Pancreas (tissue), 10 donors: Measurements from ENCODE around the gene HNRNPH2. TPM values are rescaled to one million over a fixed set of nuclear protein-coding genes. Genes with fewer than 3 reads are reported as not detected.
A peak's percentile ranks its signal among the peaks of the same experiment; 100 is the strongest.

Experiments
- ATAC-seq, 4 donors: fragments of 200-7000 bp; cut with Tn5 transposase; one replicate each; pipeline versions ENCODE4 v1.8.0 to v1.9.1; 2020; ENCODE audit warnings: mild to moderate bottlenecking in 4 of 4, moderate library complexity in 4 of 4
- DNase-seq, 6 donors: peaks; one replicate each; pipeline ENCODE4 v3.0.0-alpha.2; 2020
- FAIRE-seq: peaks from 2 replicates; lab custom pipeline; 2012; peaks lifted over from hg19 to GRCh38; lab: Jason Lieb, UNC
- H3K27ac ChIP-seq, 4 donors: fragments of 200-600 bp; sonication (generic); 1 replicate in 3 of 4; 2 replicates in 1 of 4; pipeline versions ENCODE4 v1.5.0 to v1.8.0; 2020
- H3K27me3 ChIP-seq, 4 donors: fragments of 200-600 bp; one replicate each; pipeline ENCODE4 v1.8.0; 2021
- H3K36me3 ChIP-seq, 3 donors: fragments of 200-600 bp; sonication (generic) in 1 of 3; one replicate each; pipeline versions ENCODE4 v1.5.0 to v1.8.0; 2020 to 2021
- H3K4me1 ChIP-seq, 3 donors: fragments of 200-600 bp; one replicate each; pipeline ENCODE4 v1.8.0; 2021
- H3K4me3 ChIP-seq, 4 donors: fragments of 200-600 bp; sonication (generic) in 2 of 4; one replicate each; pipeline versions ENCODE4 v1.5.0 to v1.8.0; 2020 to 2021
- H3K9me3 ChIP-seq, 4 donors: fragments of 200-600 bp; one replicate each; pipeline ENCODE4 v1.8.0; 2021
- CTCF ChIP-seq, 4 donors: fragments of 200-600 bp; sonication (generic) in 3 of 4; IDR thresholded peaks; one replicate each; pipeline versions ENCODE4 v1.5.0 to v1.8.0; 2021; ENCODE audit warnings: antibody characterized with exemption in 4 of 4
- WGBS, 2 donors: extraction: QIAGEN DNeasy Blood & Tissue Kit; methylation state at CpG; one replicate each; pipeline ENCODE4 v1.1.7; 2013; 5-methylcytosine and 5-hydroxymethylcytosine counted together
- intact Hi-C, 3 donors: fragments of 100-400 bp; cut with DNase I; formaldehyde crosslinking; loops; one replicate each; pipeline versions ENCODE4 v1.11.1 to v1.14.2; 2022
- polyA plus RNA-seq, 2 donors: library from polyadenylated mRNA; stranded (reverse); fragments of 200-250 nt; gene quantifications; one replicate each; pipeline ENCODE4 v1.2.3, GENCODE V29; 2013
- total RNA-seq, 6 donors: library from RNA; stranded (reverse); fragmentation: NEBNext Ultra II Directional in 4 of 6; extraction: Animal tissue kit (Norgen Biotek cat#: 25700) in 4 of 6; gene quantifications; one replicate each; pipeline versions ENCODE4 v1.2.1 to v1.2.4, GENCODE V29; 2021 to 2023
- donor health status: healthy with polysubstance abuse.
- donor health status: DM: no; HTN: no; CAD: no; lungs with moderate emphysema.
- donor health status: DM: no; HTN: no; CAD: no.
- donor health status: control.
- donor health status: control.
- donor health status: Bipolar disorder and iron deficiency.
- donor health status: DM: yes; HTN: yes; CAD: no.
- donor health status: DM: no; HTN: no; CAD: no.
- donor health status: DM: no; HTN: no; CAD: no.
- donor health status: DM: yes; HTN: yes; CAD: no.

HNRNPH2 gene
- total and polyA plus RNA-seq, 8 donors, result 15.0 to 42.5 (median 23.3) TPM

- 0 to 17% methylated on average over 51 to 56 of the region's 56 CpGs for WGBS, 2 donors
- no peak for FAIRE-seq
These were observed 10.2 kb downstream of the HNRNPH2 start for GRCh38 chrX:101417981-101418841.

GRCh38 chrX:101419489-101419888 lies 11.5 kb downstream of the HNRNPH2 start:
- no peak overlapping the region for H3K4me3 ChIP-seq
- H3K27me3 ChIP-seq, result no peaks in the 10 kb centered on the region
- H3K36me3 ChIP-seq, result no peaks in the 10 kb centered on the region
- 42 to 43% methylated on average over 2 of the region's 2 CpGs for WGBS, 2 donors
- no peak overlapping the region for H3K27ac ChIP-seq
- H3K9me3 ChIP-seq, result no peaks in the 10 kb centered on the region
- ATAC-seq (no peak), DNase-seq (no peak), FAIRE-seq (no peak)
- peaks cover 0 to 3% (median 0%) of the 10 kb centered on the region in 3 donors for H3K4me1 ChIP-seq
- intact Hi-C loops, result no loop called here
- no peak for TF ChIP-seq CTCF (IDR thresholded peaks at IDR 0.05)

More at GRCh38 chrX:101417981-101418841, 10.2 kb downstream of the HNRNPH2 start:
- H3K4me3 ChIP-seq, result peak overlapping the region; percentile 5 to 49 (median 33)
- no peaks in the 10 kb centered on the region for H3K9me3 ChIP-seq
- TF ChIP-seq CTCF (IDR thresholded peaks at IDR 0.05), result no peak
- intact Hi-C loops, result no loop called here
- H3K36me3 ChIP-seq, result no peaks in the 10 kb centered on the region
- peak overlapping the region; percentile 67 to 90 (median 83) for H3K27ac ChIP-seq
- ATAC-seq, result peak; percentile 76 to 85 (median 78)
- peak; percentile 35 to 81 (median 58) for DNase-seq
- no peaks in the 10 kb centered on the region for H3K27me3 ChIP-seq
- H3K4me1 ChIP-seq, result peaks cover 0 to 3% (median 0%) of the 10 kb centered on the region in 3 donors

GRCh38 chrX:101427954-101428353 lies 19.9 kb downstream of the HNRNPH2 start:
- H3K27ac ChIP-seq, result no peak overlapping the region
- FAIRE-seq (no peak), ATAC-seq (no peak), DNase-seq (no peak)
- H3K27me3 ChIP-seq, result no peaks in the 10 kb centered on the region
- H3K36me3 ChIP-seq, result no peaks in the 10 kb centered on the region
- intact Hi-C loops, result no loop called here
- no peaks in the 10 kb centered on the region for H3K9me3 ChIP-seq
- H3K4me1 ChIP-seq, result no peaks in the 10 kb centered on the region
- TF ChIP-seq CTCF (IDR thresholded peaks at IDR 0.05), result no peak
- WGBS, 2 donors, result 75 to 96% methylated on average over 2 of the region's 2 CpGs
- H3K4me3 ChIP-seq, result no peak overlapping the region

GRCh38 chrX:101429934-101430333 lies 21.9 kb downstream of the HNRNPH2 start:
- no peak for FAIRE-seq
- no peak overlapping the region for H3K4me3 ChIP-seq

More at GRCh38 chrX:101429934-101430333, 21.9 kb downstream of the HNRNPH2 start:
- TF ChIP-seq CTCF (IDR thresholded peaks at IDR 0.05), result no peak
- ATAC-seq, result no peak
- no peaks in the 10 kb centered on the region for H3K4me1 ChIP-seq
- 59 to 81% methylated on average over 1 of the region's 1 CpG for WGBS, 2 donors
- H3K36me3 ChIP-seq, result no peaks in the 10 kb centered on the region
- DNase-seq, result no peak
- H3K27ac ChIP-seq, result no peak overlapping the region
- no peaks in the 10 kb centered on the region for H3K9me3 ChIP-seq
- intact Hi-C loops, result no loop called here
- H3K27me3 ChIP-seq, result no peaks in the 10 kb centered on the region
